ENCODE results near the gene NAT8L. TPM values are rescaled to one million over a fixed set of nuclear protein-coding genes. Genes with fewer than 3 reads are reported as not detected.

NAT8L gene
- total and polyA plus RNA-seq, 2 of the 13 experiments (the other 11 are each of a cell fraction or from before 2014, with no cell fraction given), result 2.2 to 3.3 TPM

DNA sequence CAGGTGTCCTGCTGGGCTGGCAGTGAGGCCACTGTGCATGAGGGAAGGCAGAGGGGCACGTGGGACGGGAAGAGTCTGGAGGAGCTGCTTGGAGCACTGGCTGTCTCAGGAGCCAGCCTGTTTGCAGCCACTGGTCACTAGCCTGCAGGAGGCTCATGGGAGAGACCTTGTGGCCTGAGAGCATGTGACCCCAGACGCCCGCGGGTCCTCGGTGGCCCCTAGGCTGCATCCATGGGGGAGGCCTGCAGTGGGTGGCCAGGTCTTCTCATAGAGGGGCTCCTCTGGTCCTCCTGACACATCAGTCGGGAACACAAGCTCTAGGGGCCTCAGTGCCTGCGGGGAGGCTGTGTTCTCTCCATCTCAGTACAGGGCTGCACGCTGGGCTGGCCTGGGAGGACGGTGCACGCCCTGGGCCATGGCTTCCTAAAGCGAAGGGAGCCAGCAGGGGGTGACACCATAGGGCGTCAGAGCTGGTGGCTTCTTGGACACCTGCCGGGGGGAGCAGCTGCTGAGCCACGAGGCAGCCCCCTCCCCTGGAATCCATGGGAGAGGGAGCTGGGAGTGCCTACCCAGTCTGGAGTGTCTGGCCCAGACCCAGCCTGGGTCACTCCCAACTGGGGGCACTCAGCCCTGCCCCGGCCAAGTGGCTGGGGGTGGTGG, 12.3 kb downstream of the NAT8L start (continued):
- no peak for TF ChIP-seq SMC3 (IDR thresholded peaks at IDR 0.05; ENCODE audit: low read length)
- 0 out of 2 replicates have a peak, but pooled peaks have one; percentile 2 for TF ChIP-seq SAFB2 (CRISPR knock-in tag; IDR thresholded peaks at IDR 0.05; ENCODE audit: borderline replicate concordance, low read depth)
- TF ChIP-seq, protein P1, sequence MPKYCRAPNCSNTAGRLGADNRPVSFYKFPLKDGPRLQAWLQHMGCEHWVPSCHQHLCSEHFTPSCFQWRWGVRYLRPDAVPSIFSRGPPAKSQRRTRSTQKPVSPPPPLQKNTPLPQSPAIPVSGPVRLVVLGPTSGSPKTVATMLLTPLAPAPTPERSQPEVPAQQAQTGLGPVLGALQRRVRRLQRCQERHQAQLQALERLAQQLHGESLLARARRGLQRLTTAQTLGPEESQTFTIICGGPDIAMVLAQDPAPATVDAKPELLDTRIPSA (CRISPR knock-in tag; IDR thresholded peaks at IDR 0.05; ENCODE audit: borderline replicate concordance), result peak; percentile 7; the same call in 1 of the 2 replicates
- TF ChIP-seq, protein P2, sequence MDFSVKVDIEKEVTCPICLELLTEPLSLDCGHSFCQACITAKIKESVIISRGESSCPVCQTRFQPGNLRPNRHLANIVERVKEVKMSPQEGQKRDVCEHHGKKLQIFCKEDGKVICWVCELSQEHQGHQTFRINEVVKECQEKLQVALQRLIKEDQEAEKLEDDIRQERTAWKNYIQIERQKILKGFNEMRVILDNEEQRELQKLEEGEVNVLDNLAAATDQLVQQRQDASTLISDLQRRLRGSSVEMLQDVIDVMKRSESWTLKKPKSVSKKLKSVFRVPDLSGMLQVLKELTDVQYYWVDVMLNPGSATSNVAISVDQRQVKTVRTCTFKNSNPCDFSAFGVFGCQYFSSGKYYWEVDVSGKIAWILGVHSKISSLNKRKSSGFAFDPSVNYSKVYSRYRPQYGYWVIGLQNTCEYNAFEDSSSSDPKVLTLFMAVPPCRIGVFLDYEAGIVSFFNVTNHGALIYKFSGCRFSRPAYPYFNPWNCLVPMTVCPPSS (IDR thresholded peaks at IDR 0.05), result no peak
- TF ChIP-seq, protein P3, sequence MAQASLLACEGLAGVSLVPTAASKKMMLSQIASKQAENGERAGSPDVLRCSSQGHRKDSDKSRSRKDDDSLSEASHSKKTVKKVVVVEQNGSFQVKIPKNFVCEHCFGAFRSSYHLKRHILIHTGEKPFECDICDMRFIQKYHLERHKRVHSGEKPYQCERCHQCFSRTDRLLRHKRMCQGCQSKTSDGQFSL (CRISPR knock-in tag; IDR thresholded peaks at IDR 0.05), result 0 out of 2 replicates have a peak, but pooled peaks have one; percentile 6
- TF ChIP-seq, protein P4, sequence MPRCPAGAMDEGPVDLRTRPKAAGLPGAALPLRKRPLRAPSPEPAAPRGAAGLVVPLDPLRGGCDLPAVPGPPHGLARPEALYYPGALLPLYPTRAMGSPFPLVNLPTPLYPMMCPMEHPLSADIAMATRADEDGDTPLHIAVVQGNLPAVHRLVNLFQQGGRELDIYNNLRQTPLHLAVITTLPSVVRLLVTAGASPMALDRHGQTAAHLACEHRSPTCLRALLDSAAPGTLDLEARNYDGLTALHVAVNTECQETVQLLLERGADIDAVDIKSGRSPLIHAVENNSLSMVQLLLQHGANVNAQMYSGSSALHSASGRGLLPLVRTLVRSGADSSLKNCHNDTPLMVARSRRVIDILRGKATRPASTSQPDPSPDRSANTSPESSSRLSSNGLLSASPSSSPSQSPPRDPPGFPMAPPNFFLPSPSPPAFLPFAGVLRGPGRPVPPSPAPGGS (CRISPR knock-in tag; IDR thresholded peaks at IDR 0.05), result no peak
- no peak for TF ChIP-seq ZNF556 (CRISPR knock-in tag; IDR thresholded peaks at IDR 0.05; ENCODE audit: borderline replicate concordance)
- no peak for TF ChIP-seq NONO (IDR thresholded peaks at IDR 0.05)
- no peak for TF ChIP-seq NONO (CRISPR knock-in tag; conservative IDR thresholded peaks at IDR 0.05)
- TF ChIP-seq NFYC (CRISPR knock-in tag; IDR thresholded peaks at IDR 0.05), result no peak
- TF ChIP-seq HNRNPL (IDR thresholded peaks at IDR 0.05; ENCODE audit: low read depth, low read length), result no peak
- TF ChIP-seq ZNF891 (CRISPR knock-in tag; IDR thresholded peaks at IDR 0.05), result peak; percentile 44; the same call in 1 of the 2 replicates
- TF ChIP-seq, protein P5, sequence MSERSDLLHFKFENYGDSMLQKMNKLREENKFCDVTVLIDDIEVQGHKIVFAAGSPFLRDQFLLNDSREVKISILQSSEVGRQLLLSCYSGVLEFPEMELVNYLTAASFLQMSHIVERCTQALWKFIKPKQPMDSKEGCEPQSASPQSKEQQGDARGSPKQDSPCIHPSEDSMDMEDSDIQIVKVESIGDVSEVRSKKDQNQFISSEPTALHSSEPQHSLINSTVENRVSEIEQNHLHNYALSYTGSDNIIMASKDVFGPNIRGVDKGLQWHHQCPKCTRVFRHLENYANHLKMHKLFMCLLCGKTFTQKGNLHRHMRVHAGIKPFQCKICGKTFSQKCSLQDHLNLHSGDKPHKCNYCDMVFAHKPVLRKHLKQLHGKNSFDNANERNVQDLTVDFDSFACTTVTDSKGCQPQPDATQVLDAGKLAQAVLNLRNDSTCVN (CRISPR knock-in tag; IDR thresholded peaks at IDR 0.05; ENCODE audit: borderline replicate concordance), result peak; percentile 19; the same call in 1 of the 2 replicates
- TF ChIP-seq KLF9 (CRISPR knock-in tag; IDR thresholded peaks at IDR 0.05; ENCODE audit: low read depth), result no peak
- TF ChIP-seq ZNF782 (CRISPR knock-in tag; IDR thresholded peaks at IDR 0.05; ENCODE audit: borderline replicate concordance), result no peak
- peak; percentile 59 for TF ChIP-seq FOSL2 (CRISPR knock-in tag; IDR thresholded peaks at IDR 0.05)
